Glutamatergic neuron (in vitro differentiated cells): ENCODE data around the gene ATP5MK. TPM values are rescaled to one million over a fixed set of nuclear protein-coding genes. Genes with fewer than 3 reads are reported as not detected.
A peak's percentile ranks its signal among the peaks of the same experiment; 100 is the strongest.

Source experiments
- DNase-seq: peaks from one replicate; pipeline ENCODE4 v3.0.0; 2022
- H3K27ac Mint-ChIP-seq: one replicate; pipeline ENCODE4 v1.8.0; 2020; ENCODE audit warnings: mild to moderate bottlenecking, mixed read lengths, inconsistent platforms; ENCODE audit not compliant: unreplicated experiment
- H3K27me3 Mint-ChIP-seq: one replicate; pipeline ENCODE4 v1.8.0; 2020; ENCODE audit warnings: mild to moderate bottlenecking, moderate library complexity, mixed read lengths, inconsistent platforms; ENCODE audit not compliant: unreplicated experiment
- H3K36me3 Mint-ChIP-seq: one replicate; pipeline ENCODE4 v1.8.0; 2020; ENCODE audit warnings: mild to moderate bottlenecking, mixed read lengths, inconsistent platforms; ENCODE audit not compliant: unreplicated experiment
- H3K4me1 Mint-ChIP-seq: one replicate; pipeline ENCODE4 v1.8.0; 2020; ENCODE audit warnings: mild to moderate bottlenecking, low read depth, mixed read lengths, inconsistent platforms; ENCODE audit not compliant: unreplicated experiment
- H3K4me3 Mint-ChIP-seq: one replicate; pipeline ENCODE4 v1.8.0; 2020; ENCODE audit warnings: mild to moderate bottlenecking, mixed read lengths, inconsistent platforms; ENCODE audit not compliant: unreplicated experiment
- H3K9me3 Mint-ChIP-seq: one replicate; pipeline ENCODE4 v1.8.0; 2020; ENCODE audit warnings: mild to moderate bottlenecking, moderate library complexity, mixed read lengths, inconsistent platforms; ENCODE audit not compliant: unreplicated experiment
- CTCF ChIP-seq: fragments of 200-600 bp; sonication (generic); IDR thresholded peaks from one replicate; pipeline ENCODE4 v1.5.0; 2021; ENCODE audit not compliant: partially characterized antibody, unreplicated experiment
- total RNA-seq: library from RNA; stranded (reverse); fragmentation: NEBNext Ultra II Directional; extraction: Animal tissue kit (Norgen Biotek cat#: 25700); gene quantifications from one replicate; pipeline ENCODE4 v1.2.1, GENCODE V29; 2021; ENCODE audit not compliant: unreplicated experiment

The ATP5MK gene
- total RNA-seq, 1 donor from 2014 or later: 330 TPM

- H3K4me3 Mint-ChIP-seq: no peak overlapping the region
- H3K27me3 Mint-ChIP-seq: no peaks in the 10 kb centered on the region
- no peaks in the 10 kb centered on the region for H3K9me3 Mint-ChIP-seq
- H3K36me3 Mint-ChIP-seq: peaks cover 12% of the 10 kb centered on the region
- H3K27ac Mint-ChIP-seq: no peak overlapping the region
- DNase-seq: no peak
- TF ChIP-seq CTCF: no peak
- peaks cover 2% of the 10 kb centered on the region for H3K4me1 Mint-ChIP-seq
Observed at GRCh38 chr10:103433858-103434257, 37.6 kb upstream of the ATP5MK start.

GRCh38 chr10:103431902-103432301 lies 35.6 kb upstream of the ATP5MK start:
- no peak overlapping the region for H3K4me3 Mint-ChIP-seq
- no peaks in the 10 kb centered on the region for H3K27me3 Mint-ChIP-seq
- H3K36me3 Mint-ChIP-seq: peaks cover 12% of the 10 kb centered on the region
- H3K9me3 Mint-ChIP-seq: no peaks in the 10 kb centered on the region
- no peak for TF ChIP-seq CTCF
- no peak overlapping the region for H3K27ac Mint-ChIP-seq
- peaks cover 8% of the 10 kb centered on the region for H3K4me1 Mint-ChIP-seq
- DNase-seq: no peak

- Mint-ChIP-seq H3K27me3 (no peaks in the 10 kb centered on the region), H3K27ac (no peak overlapping the region), H3K4me1 (peaks cover 8% of the 10 kb centered on the region), H3K9me3 (no peaks in the 10 kb centered on the region), H3K36me3 (peaks cover 19% of the 10 kb centered on the region), H3K4me3 (no peak overlapping the region)
- DNase-seq: no peak
- TF ChIP-seq CTCF: no peak
Observed at GRCh38 chr10:103429647-103430046, 33.4 kb upstream of the ATP5MK start.

GRCh38 chr10:103428989-103429643 lies 32.8 kb upstream of the ATP5MK start:
- Mint-ChIP-seq H3K27ac (peak overlapping the region; percentile 85), H3K9me3 (no peaks in the 10 kb centered on the region), H3K4me1 (peaks cover 8% of the 10 kb centered on the region), H3K36me3 (peaks cover 19% of the 10 kb centered on the region), H3K27me3 (no peaks in the 10 kb centered on the region), H3K4me3 (peak overlapping the region; percentile 27)
- TF ChIP-seq CTCF: no peak
- no peak for DNase-seq

- DNase-seq: no peak
- Mint-ChIP-seq H3K9me3 (no peaks in the 10 kb centered on the region), H3K4me3 (no peak overlapping the region), H3K36me3 (peaks cover 21% of the 10 kb centered on the region), H3K4me1 (peaks cover 8% of the 10 kb centered on the region), H3K27ac (no peak overlapping the region), H3K27me3 (no peaks in the 10 kb centered on the region)
- no peak for TF ChIP-seq CTCF
Observed at GRCh38 chr10:103427866-103428265, 31.6 kb upstream of the ATP5MK start.
